Lower leg skin (tissue), 4 donors: ENCODE measurements around the gene ZFYVE9. TPM values are rescaled to one million over a fixed set of nuclear protein-coding genes. Genes with fewer than 3 reads are reported as not detected.

Experiments
- DNase-seq, 2 donors: peaks; one replicate each; pipeline ENCODE4 v3.0.0-alpha.2; 2019; ENCODE audit warnings: low spot score in 2 of 2
- H3K4me3 ChIP-seq: fragments of 200-600 bp; sonication (generic); 2 replicates; pipeline ENCODE4 v1.5.1; 2017; ENCODE audit warnings: mild to moderate bottlenecking, low read depth; ENCODE audit not compliant: poor library complexity, severe bottlenecking
- CTCF ChIP-seq, 3 donors: fragments of 450-650 bp; IDR thresholded peaks; one replicate each; pipeline ENCODE4 v1.5.1; 2016; ENCODE audit warnings: antibody characterized with exemption in 3 of 3, mild to moderate bottlenecking in 3 of 3, moderate library complexity in 2 of 3
- POLR2A ChIP-seq, 2 donors: fragments of 450-650 bp; IDR thresholded peaks; one replicate each; pipeline ENCODE4 v1.6.1; 2016 to 2017; ENCODE audit warnings: antibody characterized with exemption in 2 of 2, mild to moderate bottlenecking in 1 of 2, moderate library complexity in 1 of 2
- WGBS, 2 donors: methylation state at CpG; one replicate each; pipeline ENCODE4 v1.1.5; 2018; 5-methylcytosine and 5-hydroxymethylcytosine counted together
- intact Hi-C: fragments of 100-400 bp; cut with DNase I; formaldehyde crosslinking; loops from one replicate; pipeline ENCODE4 v1.15.0; 2023; ENCODE audit warnings: low total_unique reads
- total RNA-seq, 4 donors: library from RNA; depleted of rRNA; stranded (reverse); fragments of >200 nt; gene quantifications; one replicate each; pipeline ENCODE4 v1.1.0, GENCODE V29; 2016

Gene ZFYVE9
- total RNA-seq, 4 donors from 2014 or later, result 23.7 to 38.2 (median 30.7) TPM

GRCh38 chr1:52337439-52337838 lies 195.6 kb downstream of the ZFYVE9 start:
- no peak for TF ChIP-seq CTCF (IDR thresholded peaks at IDR 0.05)
- TF ChIP-seq POLR2A (IDR thresholded peaks at IDR 0.05), result no peak
- DNase-seq, result peak in 1 of 2 donors; percentile 52
- no peak overlapping the region for H3K4me3 ChIP-seq
- 88 to 95% methylated on average over 2 of the region's 2 CpGs for WGBS, 2 donors
- intact Hi-C loops, result no loop called here

GRCh38 chr1:52341655-52342260 lies 199.9 kb downstream of the ZFYVE9 start:
- DNase-seq, result peak in 1 of 2 donors; percentile 62
- TF ChIP-seq CTCF (IDR thresholded peaks at IDR 0.05) (no peak), POLR2A (IDR thresholded peaks at IDR 0.05) (no peak)
- 76 to 78% methylated on average over 7 of the region's 7 CpGs for WGBS, 2 donors
- intact Hi-C loops, result no loop called here
- H3K4me3 ChIP-seq, result no peak overlapping the region

- 92% methylated on average over 3 of the region's 3 CpGs for WGBS, 2 donors
- TF ChIP-seq POLR2A (IDR thresholded peaks at IDR 0.05) (no peak), CTCF (IDR thresholded peaks at IDR 0.05) (no peak)
- no peak overlapping the region for H3K4me3 ChIP-seq
- DNase-seq, result no peak
- intact Hi-C loops, result no loop called here
Observed at GRCh38 chr1:52343979-52344378, 202.1 kb downstream of the ZFYVE9 start.

- WGBS, 2 donors, result 76 to 92% methylated on average over 2 of the region's 2 CpGs
- DNase-seq, result peak in 1 of 2 donors; percentile 52
- TF ChIP-seq POLR2A (IDR thresholded peaks at IDR 0.05), result no peak
- no peak for TF ChIP-seq CTCF (IDR thresholded peaks at IDR 0.05)
- intact Hi-C loops, result no loop called here
- no peak overlapping the region for H3K4me3 ChIP-seq
Observed at GRCh38 chr1:52345252-52345651, 203.4 kb downstream of the ZFYVE9 start.

- peak in 1 of 2 donors; percentile 20 for DNase-seq
- intact Hi-C loops, result no loop called here
- WGBS, 2 donors, result 88 to 90% methylated on average over 4 of the region's 4 CpGs
- H3K4me3 ChIP-seq, result no peak overlapping the region
- no peak for TF ChIP-seq CTCF (IDR thresholded peaks at IDR 0.05)
- no peak for TF ChIP-seq POLR2A (IDR thresholded peaks at IDR 0.05)
Observed at GRCh38 chr1:52346653-52347052, 204.8 kb downstream of the ZFYVE9 start.
